Measurements from ENCODE around the gene C4orf51. TPM values are rescaled to one million over a fixed set of nuclear protein-coding genes. Genes with fewer than 3 reads are reported as not detected.

The C4orf51 gene
- total RNA-seq, 1 donor = not detected

- Histone ChIP-seq H3K27me3 (ENCODE audit: insufficient read depth, low read length) (no peaks in the 10 kb centered on the region), H3K79me2 (ENCODE audit: insufficient read depth, low read length) (no peaks in the 10 kb centered on the region), H2AFZ (ENCODE audit: low read length) (no peak overlapping the region), H3K4me3 (ENCODE audit: insufficient read depth, low read length) (no peak overlapping the region), H3K36me3 (ENCODE audit: insufficient read depth, low read length) (peaks cover 27% of the 10 kb centered on the region), H3K9me3 (ENCODE audit: low read depth, low read length) (no peaks in the 10 kb centered on the region), H3K27ac (ENCODE audit: low read depth, low read length) (no peak overlapping the region), H4K20me1 (ENCODE audit: insufficient read depth, low read length) (no peaks in the 10 kb centered on the region), H3K4me2 (ENCODE audit: insufficient read depth, low read length) (no peak overlapping the region), H3K4me1 (ENCODE audit: insufficient read depth, low read length) (no peaks in the 10 kb centered on the region)
- DNase-seq (ENCODE audit: insufficient read length, low spot score, missing footprints) = no peak
- no peak for TF ChIP-seq CTCF (IDR thresholded peaks at IDR 0.05; ENCODE audit: extremely low read depth, low read depth, low read length)
These were observed 82.8 kb downstream of the C4orf51 start for GRCh38 chr4:145762719-145763118.

GRCh38 chr4:145763399-145763798 is 83.5 kb downstream of the C4orf51 start:
- no peaks in the 10 kb centered on the region for H4K20me1 ChIP-seq (ENCODE audit: insufficient read depth, low read length)
- H3K27ac ChIP-seq (ENCODE audit: low read depth, low read length) = no peak overlapping the region
- DNase-seq (ENCODE audit: insufficient read length, low spot score, missing footprints) = no peak
- H3K4me2 ChIP-seq (ENCODE audit: insufficient read depth, low read length) = no peak overlapping the region
- H3K9me3 ChIP-seq (ENCODE audit: low read depth, low read length) = no peaks in the 10 kb centered on the region
- no peak overlapping the region for H3K4me3 ChIP-seq (ENCODE audit: insufficient read depth, low read length)
- peaks cover 27% of the 10 kb centered on the region for H3K36me3 ChIP-seq (ENCODE audit: insufficient read depth, low read length)
- no peaks in the 10 kb centered on the region for H3K79me2 ChIP-seq (ENCODE audit: insufficient read depth, low read length)
- no peak for TF ChIP-seq CTCF (IDR thresholded peaks at IDR 0.05; ENCODE audit: extremely low read depth, low read depth, low read length)
- no peak overlapping the region for H2AFZ ChIP-seq (ENCODE audit: low read length)
- no peaks in the 10 kb centered on the region for H3K4me1 ChIP-seq (ENCODE audit: insufficient read depth, low read length)
- no peaks in the 10 kb centered on the region for H3K27me3 ChIP-seq (ENCODE audit: insufficient read depth, low read length)

GRCh38 chr4:145766273-145766672 is 86.3 kb downstream of the C4orf51 start:
- Histone ChIP-seq H3K36me3 (ENCODE audit: insufficient read depth, low read length) (peaks cover 20% of the 10 kb centered on the region), H3K79me2 (ENCODE audit: insufficient read depth, low read length) (no peaks in the 10 kb centered on the region), H3K9me3 (ENCODE audit: low read depth, low read length) (no peaks in the 10 kb centered on the region), H4K20me1 (ENCODE audit: insufficient read depth, low read length) (no peaks in the 10 kb centered on the region), H2AFZ (ENCODE audit: low read length) (no peak overlapping the region), H3K4me1 (ENCODE audit: insufficient read depth, low read length) (no peaks in the 10 kb centered on the region), H3K27me3 (ENCODE audit: insufficient read depth, low read length) (no peaks in the 10 kb centered on the region), H3K4me2 (ENCODE audit: insufficient read depth, low read length) (no peak overlapping the region), H3K27ac (ENCODE audit: low read depth, low read length) (no peak overlapping the region), H3K4me3 (ENCODE audit: insufficient read depth, low read length) (no peak overlapping the region)
- TF ChIP-seq CTCF (IDR thresholded peaks at IDR 0.05; ENCODE audit: extremely low read depth, low read depth, low read length) = no peak
- no peak for DNase-seq (ENCODE audit: insufficient read length, low spot score, missing footprints)

- Histone ChIP-seq H3K27ac (ENCODE audit: low read depth, low read length) (no peak overlapping the region), H3K4me2 (ENCODE audit: insufficient read depth, low read length) (no peak overlapping the region), H2AFZ (ENCODE audit: low read length) (no peak overlapping the region), H3K36me3 (ENCODE audit: insufficient read depth, low read length) (peaks cover 22% of the 10 kb centered on the region), H3K9me3 (ENCODE audit: low read depth, low read length) (no peaks in the 10 kb centered on the region), H3K4me3 (ENCODE audit: insufficient read depth, low read length) (no peak overlapping the region), H3K79me2 (ENCODE audit: insufficient read depth, low read length) (no peaks in the 10 kb centered on the region), H3K4me1 (ENCODE audit: insufficient read depth, low read length) (no peaks in the 10 kb centered on the region), H4K20me1 (ENCODE audit: insufficient read depth, low read length) (no peaks in the 10 kb centered on the region), H3K27me3 (ENCODE audit: insufficient read depth, low read length) (no peaks in the 10 kb centered on the region)
- DNase-seq (ENCODE audit: insufficient read length, low spot score, missing footprints) = no peak
- TF ChIP-seq CTCF (IDR thresholded peaks at IDR 0.05; ENCODE audit: extremely low read depth, low read depth, low read length) = no peak
These were observed 89.6 kb downstream of the C4orf51 start for GRCh38 chr4:145769450-145770037.
